Measurements from ENCODE around the gene ITGBL1.
"Not testable (repeated sequence)": the region's sequence is repeated elsewhere in the genome, so short reads cannot be mapped to it uniquely, and the experiment has no call there.

Gene ITGBL1

DNA sequence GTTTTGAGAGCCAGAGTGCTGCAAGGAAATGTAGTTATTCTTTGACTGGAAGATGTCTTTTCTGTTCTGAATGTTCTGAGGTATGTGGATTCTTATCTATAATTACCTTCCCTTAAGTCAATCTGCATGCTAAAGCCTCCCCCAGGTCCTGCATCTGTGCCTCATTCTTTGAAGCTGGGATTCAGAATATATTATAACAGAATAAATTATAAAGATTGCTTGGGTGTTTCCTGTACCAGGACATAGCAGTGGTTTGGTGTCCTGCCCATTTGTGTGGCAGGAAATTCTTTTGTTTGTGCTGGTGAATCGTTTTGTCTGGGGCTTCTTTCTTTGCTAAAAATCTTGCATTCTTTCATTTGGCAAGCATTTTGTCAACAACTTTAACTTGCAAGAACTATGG lies 60.2 kb downstream of the ITGBL1 start:
- no peak for DNase-seq (ENCODE audit: low read depth, low spot score)

GRCh38 chr13:101514100-101514499 lies 61.6 kb downstream of the ITGBL1 start:
- no peak for DNase-seq (ENCODE audit: low read depth, low spot score)

DNA sequence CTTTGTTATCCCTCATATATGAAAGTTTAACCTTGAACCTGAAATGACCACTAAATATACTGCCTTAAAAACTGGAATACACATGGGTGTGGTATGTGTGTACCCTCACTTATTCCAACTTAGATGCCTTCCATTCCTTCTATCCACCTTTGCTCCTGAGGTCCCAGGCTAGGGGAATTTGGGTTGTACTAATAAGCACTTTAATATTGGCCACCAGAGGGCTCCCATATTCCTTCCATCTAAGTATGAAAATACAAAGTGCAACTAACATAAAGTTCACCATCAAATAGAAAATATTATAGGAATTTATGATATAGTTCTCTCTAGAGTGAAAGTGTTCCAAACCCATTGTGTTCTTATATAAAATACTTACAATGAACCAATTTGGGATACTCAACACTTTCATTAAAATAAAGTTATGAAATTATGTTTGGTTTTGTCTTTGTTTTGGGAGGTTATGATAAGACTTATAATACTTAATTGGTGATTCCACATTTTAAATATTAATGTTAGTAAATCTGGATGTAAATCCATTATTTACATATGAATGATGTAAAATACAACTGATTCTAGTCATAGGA lies 62.3 kb downstream of the ITGBL1 start:
- peak; percentile 9 for DNase-seq (ENCODE audit: low read depth, low spot score)

- DNase-seq (ENCODE audit: low read depth, low spot score), result no peak
Observed at GRCh38 chr13:101515504-101515903, 63.0 kb downstream of the ITGBL1 start.

DNA sequence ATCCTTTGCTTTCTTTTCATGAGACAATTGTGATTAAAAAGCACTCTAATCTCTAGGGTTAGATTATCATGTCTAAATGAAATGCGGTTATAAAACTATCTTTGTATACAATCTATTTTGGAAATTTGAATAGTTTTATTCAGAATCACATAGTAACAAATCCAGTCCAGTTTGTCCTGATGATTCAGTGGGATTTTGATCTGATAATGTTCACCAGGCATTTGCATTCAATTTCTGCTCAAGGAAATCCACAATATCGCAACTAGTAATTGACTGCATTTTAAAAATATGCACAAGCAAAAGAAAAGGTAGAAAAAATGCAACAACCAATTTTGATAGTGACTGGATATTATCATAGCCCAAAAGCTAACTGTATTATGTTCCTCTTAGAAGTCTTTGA lies 63.8 kb downstream of the ITGBL1 start:
- no peak for DNase-seq (ENCODE audit: low read depth, low spot score)

- DNase-seq (ENCODE audit: low read depth, low spot score), result no peak
Observed at GRCh38 chr13:101520672-101521071, 68.2 kb downstream of the ITGBL1 start.

GRCh38 chr13:101521371-101521770 lies 68.9 kb downstream of the ITGBL1 start:
- no peak for DNase-seq (ENCODE audit: low read depth, low spot score)

DNA sequence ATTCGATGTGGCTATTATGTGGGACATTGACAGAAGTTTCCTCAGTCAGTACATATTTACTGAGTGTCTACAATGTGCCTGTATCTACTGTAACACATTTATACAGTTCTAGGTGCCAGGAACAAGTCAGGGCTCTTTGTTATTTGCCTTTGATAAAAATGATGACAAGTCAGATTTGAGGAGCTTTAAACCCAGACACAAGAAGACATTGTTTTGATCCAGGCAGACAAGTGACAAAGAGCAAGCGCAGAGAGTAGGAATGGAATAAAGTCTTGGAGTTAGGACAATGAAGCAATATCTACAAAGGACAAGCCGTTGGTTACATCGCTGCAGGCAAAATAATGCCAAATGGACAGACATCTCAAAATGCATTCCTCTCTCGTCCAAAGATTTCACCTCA lies 70.1 kb downstream of the ITGBL1 start:
- DNase-seq (ENCODE audit: low read depth, low spot score), result no peak

DNA sequence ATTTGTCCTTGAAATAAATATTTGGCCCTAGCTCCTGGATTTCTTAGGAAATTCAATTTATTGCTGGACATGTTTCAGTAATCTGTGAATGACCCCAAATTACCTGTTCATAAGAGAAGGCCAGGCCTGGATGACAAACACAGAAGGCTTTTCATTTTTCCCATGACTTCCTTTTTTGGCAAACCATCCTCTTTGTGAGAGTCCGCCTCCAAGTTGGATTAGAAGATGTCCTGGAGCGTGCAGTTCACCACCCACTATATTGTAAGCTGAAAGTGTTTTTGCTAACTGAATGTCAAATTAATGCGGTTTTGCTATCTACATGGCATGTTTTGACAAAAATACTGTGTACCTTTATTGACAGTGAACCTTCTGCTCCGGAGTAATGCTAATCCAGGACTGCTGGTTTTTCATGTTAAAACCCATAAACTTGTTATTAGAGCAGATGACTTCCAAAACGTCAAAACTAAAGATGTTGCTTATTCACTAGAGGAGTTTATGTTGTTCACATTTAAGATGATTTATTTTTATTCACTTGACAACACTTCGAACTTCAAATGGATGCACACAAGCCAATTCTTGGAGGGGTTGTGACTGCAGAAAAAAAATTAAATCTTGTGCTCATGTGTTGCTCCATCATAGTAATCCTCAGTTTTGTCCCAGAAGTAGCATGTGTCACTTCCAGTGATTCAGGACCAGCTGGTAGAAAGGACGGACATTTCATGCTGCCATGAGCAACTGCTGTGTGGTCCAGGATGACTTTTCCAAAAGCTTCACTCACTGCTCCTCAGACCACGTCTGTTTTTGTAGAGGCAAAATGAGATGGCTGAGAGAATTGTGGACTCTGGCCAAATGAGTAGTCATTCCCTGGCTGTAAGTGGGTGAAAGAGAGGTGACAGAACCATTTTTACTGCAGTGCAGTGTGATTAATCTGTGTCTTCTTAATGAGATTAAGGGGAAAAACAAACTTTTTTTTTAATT lies 71.0 kb downstream of the ITGBL1 start:
- no peak for DNase-seq (ENCODE audit: low read depth, low spot score)

GRCh38 chr13:101527130-101527529 lies 74.7 kb downstream of the ITGBL1 start:
- DNase-seq (ENCODE audit: low read depth, low spot score), result no peak

DNA sequence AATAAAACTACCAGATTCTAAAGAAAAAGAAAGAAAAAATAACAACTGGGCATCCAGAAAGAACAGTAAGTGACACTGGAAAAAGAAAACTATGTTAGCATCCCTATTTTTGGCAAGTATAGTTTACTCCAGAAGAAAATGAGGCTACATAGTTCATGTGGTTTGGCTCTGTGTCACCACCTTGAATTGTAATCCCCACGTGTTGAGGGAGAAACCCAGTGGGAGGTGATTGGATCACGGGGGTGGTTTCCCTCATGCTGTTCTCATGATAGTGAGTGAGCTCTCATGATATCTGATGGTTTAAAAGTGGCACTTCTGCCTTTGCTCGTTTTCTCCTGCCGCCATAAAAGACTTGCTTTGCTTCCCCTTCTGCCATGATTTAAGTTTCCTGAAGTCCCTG lies 76.9 kb downstream of the ITGBL1 start:
- no peak for DNase-seq (ENCODE audit: low read depth, low spot score)

DNA sequence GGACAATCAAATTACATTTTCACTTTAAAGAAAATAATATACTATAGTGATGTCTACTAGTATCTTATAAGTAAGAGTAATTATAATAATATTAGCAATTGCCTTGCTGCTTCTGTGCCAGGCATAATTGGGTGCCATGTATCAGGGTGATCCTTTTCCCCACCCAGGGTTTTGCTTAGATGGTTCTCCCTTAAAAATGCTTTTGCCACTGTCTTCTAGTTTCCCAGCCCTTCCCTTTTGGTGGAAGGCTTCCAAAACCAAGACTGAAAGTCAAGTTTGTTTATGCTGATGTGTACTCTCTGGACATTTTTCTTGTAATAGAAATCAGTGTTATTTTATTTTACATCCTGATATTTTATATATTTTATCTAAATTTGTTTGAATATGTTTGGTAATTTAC lies 77.8 kb downstream of the ITGBL1 start:
- DNase-seq (ENCODE audit: low read depth, low spot score), result no peak

DNA sequence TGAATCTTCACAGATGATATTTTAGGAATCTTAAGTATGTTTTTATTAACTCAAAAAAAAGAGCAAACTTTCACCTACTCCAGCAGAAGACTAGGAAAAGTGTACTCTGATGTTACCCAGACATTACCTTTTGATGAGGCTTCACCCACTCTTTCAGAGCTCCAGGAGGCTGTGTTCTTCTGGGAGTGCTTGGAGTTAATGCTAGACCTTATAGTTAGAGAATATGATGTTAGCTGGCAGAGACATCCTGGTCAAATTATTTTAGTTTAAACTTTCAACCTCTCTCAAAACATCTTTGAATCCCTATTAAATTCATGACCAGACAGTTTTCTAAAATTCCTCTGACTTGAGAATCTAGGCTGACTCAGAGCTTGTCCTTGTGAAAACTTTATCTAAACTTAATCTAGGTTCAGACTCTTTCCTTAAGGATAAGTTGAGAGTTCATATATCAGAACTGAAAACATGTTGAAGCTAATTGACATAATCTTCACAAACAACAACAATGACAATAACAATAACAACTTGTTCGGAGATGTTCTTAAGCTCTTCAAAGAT lies 82.8 kb downstream of the ITGBL1 start:
- no peak for DNase-seq (ENCODE audit: low read depth, low spot score)

- no peak for DNase-seq (ENCODE audit: low read depth, low spot score)
Observed at GRCh38 chr13:101536079-101536478, 83.6 kb downstream of the ITGBL1 start.

GRCh38 chr13:101544544-101544943 lies 92.1 kb downstream of the ITGBL1 start:
- not testable (repeated sequence) for DNase-seq (ENCODE audit: low read depth, low spot score)

DNA sequence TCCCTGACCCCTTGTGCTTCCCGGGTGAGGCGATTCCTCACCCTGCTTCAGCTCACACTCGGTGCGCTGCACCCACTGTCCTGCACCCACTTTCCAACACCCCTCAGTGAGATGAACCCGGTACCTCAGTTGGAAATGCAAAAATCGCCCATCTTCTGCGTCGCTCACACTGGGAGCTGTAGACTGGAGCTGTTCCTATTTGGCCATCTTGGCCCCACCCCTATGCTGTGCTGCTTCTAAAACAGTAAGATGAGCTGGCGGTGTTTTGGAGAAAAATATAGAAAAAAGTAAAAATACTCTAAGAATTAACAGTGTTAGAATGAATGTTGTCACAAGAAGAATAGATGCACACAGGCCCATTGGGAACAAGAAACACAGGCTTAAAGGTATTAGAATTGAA lies 92.5 kb downstream of the ITGBL1 start:
- no peak for DNase-seq (ENCODE audit: low read depth, low spot score)

DNA sequence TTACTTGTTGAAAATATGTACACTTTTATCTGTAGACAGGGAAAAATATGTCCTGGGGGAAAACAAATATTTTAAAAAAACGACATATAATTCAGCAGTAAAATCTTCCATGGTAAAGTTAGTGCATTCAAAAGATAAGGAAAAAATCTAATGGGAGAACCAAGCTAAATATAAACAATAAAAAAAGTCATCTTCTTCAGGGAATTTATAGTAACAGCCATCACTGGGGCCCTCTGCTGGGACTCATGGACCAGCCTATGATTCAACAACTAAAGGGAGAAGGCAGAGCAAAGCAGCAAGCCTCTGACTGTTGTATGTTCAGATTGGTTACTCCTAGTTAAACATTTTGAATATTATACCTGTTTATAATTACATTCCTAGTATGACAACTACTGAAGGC lies 93.0 kb downstream of the ITGBL1 start:
- no peak for DNase-seq (ENCODE audit: low read depth, low spot score)

DNA sequence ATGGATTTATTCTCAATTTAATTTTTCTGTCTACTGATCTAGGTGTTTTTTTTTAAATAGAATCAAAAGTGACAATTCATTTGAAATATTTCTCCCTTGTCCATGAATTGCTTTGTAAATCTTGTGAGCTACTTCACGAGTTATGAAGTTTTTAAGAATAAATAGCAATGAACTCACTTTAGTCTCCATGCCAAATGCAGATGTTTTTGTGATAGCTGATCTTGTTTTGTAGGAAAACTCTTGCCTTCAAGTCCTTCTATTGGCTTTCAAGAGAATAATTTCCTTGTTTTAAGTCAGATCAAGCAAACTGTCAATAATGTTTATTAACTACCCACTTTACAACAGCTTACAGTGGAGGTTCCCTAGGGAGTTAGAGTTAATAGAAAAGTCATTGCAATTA lies 99.8 kb downstream of the ITGBL1 start:
- no peak for DNase-seq (ENCODE audit: low read depth, low spot score)

GRCh38 chr13:101552786-101553185 lies 100.3 kb downstream of the ITGBL1 start:
- DNase-seq (ENCODE audit: low read depth, low spot score), result no peak

DNA sequence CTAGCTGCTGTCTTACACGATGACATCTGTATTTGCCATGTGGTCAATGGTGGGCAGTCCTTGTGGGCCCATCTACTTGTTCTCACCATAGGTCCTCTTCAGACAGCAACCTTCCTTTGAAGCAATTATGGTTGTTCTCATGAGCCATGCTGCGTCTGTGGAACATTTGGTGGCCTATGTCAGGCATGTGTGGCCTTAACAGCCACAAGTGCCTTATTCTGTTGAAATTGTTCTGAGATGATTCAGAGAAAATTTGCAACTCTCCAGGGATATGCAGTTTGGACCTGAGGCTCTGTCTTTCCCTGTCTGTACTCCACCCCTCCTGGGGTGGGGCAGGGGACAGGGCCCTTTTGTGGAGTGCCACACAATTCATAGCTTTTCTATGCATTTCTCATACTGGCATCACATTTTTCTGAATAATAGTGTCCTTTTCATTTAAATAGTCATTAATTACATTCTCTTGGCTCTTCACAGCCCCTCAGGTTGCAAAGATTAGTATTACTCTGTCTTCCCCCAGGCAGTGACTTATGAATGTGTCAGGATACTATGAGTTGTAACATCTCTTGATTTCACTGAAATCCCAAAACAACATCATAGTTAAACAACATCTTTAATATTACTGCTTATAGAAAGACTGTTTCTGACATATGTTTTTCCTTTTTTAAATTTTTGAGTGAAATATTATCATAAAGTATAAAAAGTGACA lies 102.1 kb downstream of the ITGBL1 start:
- no peak for DNase-seq (ENCODE audit: low read depth, low spot score)

GRCh38 chr13:101555610-101556009 lies 103.1 kb downstream of the ITGBL1 start:
- no peak for DNase-seq (ENCODE audit: low read depth, low spot score)

GRCh38 chr13:101556676-101557123 lies 104.2 kb downstream of the ITGBL1 start:
- no peak for DNase-seq (ENCODE audit: low read depth, low spot score)
